COLO829 (cell line): ENCODE results near the gene AOPEP.
A peak's percentile ranks its signal among the peaks of the same experiment; 100 is the strongest.

Experiments used
- DNase-seq: peaks from one replicate; pipeline ENCODE4 v3.0.0; 2012; ENCODE audit warnings: low spot score

The AOPEP gene

GRCh38 chr9:95098391-95098921, 372.0 kb downstream of the AOPEP start:
- no peak for DNase-seq

- no peak for DNase-seq
Measured at GRCh38 chr9:95099321-95100070, 373.0 kb downstream of the AOPEP start.

- DNase-seq, result no peak
Measured at GRCh38 chr9:95100071-95100627, 373.6 kb downstream of the AOPEP start.

GRCh38 chr9:95101326-95101725, 374.8 kb downstream of the AOPEP start:
- DNase-seq, result no peak

GRCh38 chr9:95102001-95102433, 375.5 kb downstream of the AOPEP start:
- DNase-seq, result no peak

- DNase-seq, result no peak
Measured at GRCh38 chr9:95102572-95102971, 376.1 kb downstream of the AOPEP start.

GRCh38 chr9:95103281-95103771, 376.8 kb downstream of the AOPEP start:
- no peak for DNase-seq

GRCh38 chr9:95103871-95104580, 377.5 kb downstream of the AOPEP start:
- DNase-seq, result no peak

GRCh38 chr9:95104581-95104960, 378.1 kb downstream of the AOPEP start:
- DNase-seq, result no peak

GRCh38 chr9:95104980-95105379, 378.5 kb downstream of the AOPEP start:
- DNase-seq, result no peak

- no peak for DNase-seq
Measured at GRCh38 chr9:95105519-95106287, 379.2 kb downstream of the AOPEP start.

GRCh38 chr9:95107001-95107749, 380.7 kb downstream of the AOPEP start:
- DNase-seq, result peak; percentile 64

- DNase-seq, result peak; percentile 82
Measured at GRCh38 chr9:95107976-95108375, 381.5 kb downstream of the AOPEP start.

GRCh38 chr9:95108777-95109176, 382.3 kb downstream of the AOPEP start:
- DNase-seq, result no peak

GRCh38 chr9:95109456-95109855, 383.0 kb downstream of the AOPEP start:
- DNase-seq, result no peak

- DNase-seq, result no peak
Measured at GRCh38 chr9:95110921-95111525, 384.5 kb downstream of the AOPEP start.

- no peak for DNase-seq
Measured at GRCh38 chr9:95111716-95112115, 385.2 kb downstream of the AOPEP start.

- no peak for DNase-seq
Measured at GRCh38 chr9:95112436-95113280, 386.2 kb downstream of the AOPEP start.

- DNase-seq, result no peak
Measured at GRCh38 chr9:95115104-95115503, 388.6 kb downstream of the AOPEP start.
